GM18505 (cell line): ENCODE results near the gene ACSF3.

Experiments
- ATAC-seq: cut with Tn5 transposase; IDR thresholded peaks from one replicate; pipeline ENCODE4 v1.9.1; 2021; ENCODE audit not compliant: unreplicated experiment
- POLR2A ChIP-seq: IDR thresholded peaks from 4 replicates; pipeline ENCODE4 v1.6.1; 2011; ENCODE audit warnings: borderline replicate concordance; ENCODE audit not compliant: insufficient read depth, insufficient read length; ENCODE audit errors: extremely low read depth

Gene ACSF3

GRCh38 chr16:89135971-89136765 is 42.5 kb downstream of the ACSF3 start:
- ATAC-seq: no peak
- TF ChIP-seq POLR2A: no peak

- ATAC-seq: no peak
- TF ChIP-seq POLR2A: no peak
These were observed 43.3 kb downstream of the ACSF3 start for GRCh38 chr16:89136931-89137330.

- no peak for ATAC-seq
- no peak for TF ChIP-seq POLR2A
These were observed 44.2 kb downstream of the ACSF3 start for GRCh38 chr16:89137666-89138512.

- TF ChIP-seq POLR2A: no peak
- no peak for ATAC-seq
These were observed 44.8 kb downstream of the ACSF3 start for GRCh38 chr16:89138513-89138795.

GRCh38 chr16:89138843-89139520 is 45.3 kb downstream of the ACSF3 start:
- no peak for ATAC-seq
- no peak for TF ChIP-seq POLR2A

GRCh38 chr16:89139907-89140361 is 46.3 kb downstream of the ACSF3 start:
- ATAC-seq: no peak

GRCh38 chr16:89140401-89140800 is 46.7 kb downstream of the ACSF3 start:
- ATAC-seq: no peak
- no peak for TF ChIP-seq POLR2A

More at GRCh38 chr16:89139907-89140361, 46.3 kb downstream of the ACSF3 start:
- TF ChIP-seq POLR2A: no peak

GRCh38 chr16:89140981-89141883 is 47.6 kb downstream of the ACSF3 start:
- no peak for ATAC-seq
- no peak for TF ChIP-seq POLR2A

GRCh38 chr16:89141884-89142267 is 48.2 kb downstream of the ACSF3 start:
- ATAC-seq: no peak
- no peak for TF ChIP-seq POLR2A

- no peak for TF ChIP-seq POLR2A
- ATAC-seq: no peak
These were observed 49.0 kb downstream of the ACSF3 start for GRCh38 chr16:89142474-89143195.

GRCh38 chr16:89143201-89143741 is 49.6 kb downstream of the ACSF3 start:
- ATAC-seq: no peak
- no peak for TF ChIP-seq POLR2A

GRCh38 chr16:89143911-89144675 is 50.4 kb downstream of the ACSF3 start:
- TF ChIP-seq POLR2A: no peak
- no peak for ATAC-seq

- ATAC-seq: no peak
- TF ChIP-seq POLR2A: no peak
These were observed 51.0 kb downstream of the ACSF3 start for GRCh38 chr16:89144681-89145080.
